ENCODE data around the gene AGPAT3. TPM values are rescaled to one million over a fixed set of nuclear protein-coding genes. Genes with fewer than 3 reads are reported as not detected.
"Not testable (repeated sequence)": the region's sequence is repeated elsewhere in the genome, so short reads cannot be mapped to it uniquely, and the experiment has no call there.

AGPAT3 gene
- total and polyA plus RNA-seq, 8 donors: 9.9 to 83.1 (median 36.7) TPM

- Histone ChIP-seq H3K4me1 (no peaks in the 10 kb centered on the region), H3K36me3 (no peaks in the 10 kb centered on the region), H3K27me3 (peaks cover 0 to 14% (median 0%) of the 10 kb centered on the region in 3 donors), H3K9me3 (no peaks in the 10 kb centered on the region), H3K4me3 (no peak overlapping the region), H3K27ac (no peak overlapping the region)
- intact Hi-C loops (cut with DNase I; ENCODE audit: low total_unique reads): loop anchor here (10.0 kb wide), 1 partner anchor 85 kb away; no protein-coding TSS in a partner anchor
- no peak for DNase-seq
- WGBS, 5 donors: 89 to 99% (median 96%) methylated on average over 3 of the region's 3 CpGs
- no peak for TF ChIP-seq POLR2AphosphoS5 (IDR thresholded peaks at IDR 0.05)
- TF ChIP-seq POLR2A (IDR thresholded peaks at IDR 0.05): no peak
- no peak for TF ChIP-seq EP300 (IDR thresholded peaks at IDR 0.05)
- no peak for TF ChIP-seq CTCF (IDR thresholded peaks at IDR 0.05)
Observed at GRCh38 chr21:43840259-43840658, 24.8 kb upstream of the AGPAT3 start.

GRCh38 chr21:43842742-43843141, 22.3 kb upstream of the AGPAT3 start:
- intact Hi-C loops (cut with DNase I; ENCODE audit: low total_unique reads): loop anchor here (10.0 kb wide), 1 partner anchor 88 kb away; no protein-coding TSS in a partner anchor
- H3K27ac ChIP-seq: peak overlapping the region in 1 of 5 donors; percentile 1
- WGBS, 5 donors: 48 to 60% (median 53%) methylated on average over 2 of the region's 2 CpGs
- H3K4me3 ChIP-seq: no peak overlapping the region
- H3K9me3 ChIP-seq: no peaks in the 10 kb centered on the region
- H3K27me3 ChIP-seq: no peaks in the 10 kb centered on the region
- no peaks in the 10 kb centered on the region for H3K36me3 ChIP-seq
- TF ChIP-seq POLR2AphosphoS5 (IDR thresholded peaks at IDR 0.05) (no peak), POLR2A (IDR thresholded peaks at IDR 0.05) (no peak), CTCF (IDR thresholded peaks at IDR 0.05) (no peak), EP300 (IDR thresholded peaks at IDR 0.05) (no peak)
- DNase-seq: no peak
- H3K4me1 ChIP-seq: no peaks in the 10 kb centered on the region

- H3K27me3 ChIP-seq, DNase-seq, H3K9me3 ChIP-seq, H3K4me3 ChIP-seq, H3K36me3 ChIP-seq, H3K27ac ChIP-seq, H3K4me1 ChIP-seq: not testable (repeated sequence)
- 63 to 81% (median 71%) methylated on average over 5 of the region's 5 CpGs for WGBS, 5 donors
- intact Hi-C loops (cut with DNase I; ENCODE audit: low total_unique reads): loop anchor here (10.0 kb wide), 1 partner anchor 90 kb away; no protein-coding TSS in a partner anchor
Observed at GRCh38 chr21:43844906-43845305, 20.1 kb upstream of the AGPAT3 start.

GRCh38 chr21:43845386-43845785, 19.6 kb upstream of the AGPAT3 start:
- TF ChIP-seq POLR2AphosphoS5 (IDR thresholded peaks at IDR 0.05): no peak
- no peak for TF ChIP-seq POLR2A (IDR thresholded peaks at IDR 0.05)
- TF ChIP-seq EP300 (IDR thresholded peaks at IDR 0.05): no peak
- no peak for TF ChIP-seq CTCF (IDR thresholded peaks at IDR 0.05)
- Histone ChIP-seq H3K4me3 (no peak overlapping the region), H3K9me3 (no peaks in the 10 kb centered on the region), H3K27me3 (no peaks in the 10 kb centered on the region), H3K36me3 (no peaks in the 10 kb centered on the region), H3K27ac (no peak overlapping the region), H3K4me1 (peaks cover 0 to 8% (median 0%) of the 10 kb centered on the region in 4 donors)
- DNase-seq: no peak
- WGBS, 5 donors: 89 to 94% (median 91%) methylated on average over 10 to 13 of the region's 13 CpGs
- intact Hi-C loops (cut with DNase I; ENCODE audit: low total_unique reads): loop anchor here (10.0 kb wide), 1 partner anchor 91 kb away; no protein-coding TSS in a partner anchor

- no peak overlapping the region for H3K4me3 ChIP-seq
- H3K36me3 ChIP-seq: no peaks in the 10 kb centered on the region
- DNase-seq: no peak
- 90 to 97% (median 97%) methylated on average over 6 of the region's 6 CpGs for WGBS, 5 donors
- TF ChIP-seq EP300 (IDR thresholded peaks at IDR 0.05) (no peak), POLR2AphosphoS5 (IDR thresholded peaks at IDR 0.05) (no peak), POLR2A (IDR thresholded peaks at IDR 0.05) (no peak), CTCF (IDR thresholded peaks at IDR 0.05) (no peak)
- no peaks in the 10 kb centered on the region for H3K27me3 ChIP-seq
- peaks cover 0 to 8% (median 0%) of the 10 kb centered on the region in 4 donors for H3K4me1 ChIP-seq
- intact Hi-C loops (cut with DNase I; ENCODE audit: low total_unique reads): loop anchor here (10.0 kb wide), 1 partner anchor 92 kb away; no protein-coding TSS in a partner anchor
- no peak overlapping the region for H3K27ac ChIP-seq
- H3K9me3 ChIP-seq: no peaks in the 10 kb centered on the region
Observed at GRCh38 chr21:43846430-43846829, 18.6 kb upstream of the AGPAT3 start.
